A549 (cell line): Measurements from ENCODE around the gene PFDN2. TPM values are rescaled to one million over a fixed set of nuclear protein-coding genes. Genes with fewer than 3 reads are reported as not detected.

Source experiments
- ATAC-seq, 2 experiments: fragments of 200-7000 bp in 1 of 2; fragments of >200 bp in 1 of 2; cut with Nextera tagmentation in 1 of 2; cut with Tn5 transposase in 1 of 2; 3 replicates each; pipeline versions ENCODE4 v1.8.0 to v1.9.1; 2018 to 2020; ENCODE audit warnings: mild to moderate bottlenecking in 1 of 2, moderate library complexity in 1 of 2
- CTCF ChIA-PET: fragments of 300-600 bp; sonication (Branson Sonifier 250); formaldehyde crosslinking; extraction: SDS; loops from one replicate; lab custom pipeline; 2021; ENCODE audit warnings: antibody characterized with exemption, inconsistent platforms; lab: Yijun Ruan, JAX
- POLR2A ChIA-PET: fragments of 350-600 bp; formaldehyde crosslinking; extraction: SDS; loops from one replicate; lab custom pipeline; 2021; ENCODE audit warnings: antibody characterized with exemption, inconsistent platforms; lab: Yijun Ruan, JAX
- DNase-seq, 2 experiments: peaks; one replicate each; pipeline versions ENCODE4 v3.0.0 to v3.0.0-alpha.2; 2011 to 2016; ENCODE audit warnings: low read depth in 1 of 2, low spot score in 1 of 2
- FAIRE-seq: peaks from 2 replicates; lab custom pipeline; 2011; peaks lifted over from hg19 to GRCh38; lab: Jason Lieb, UNC
- H3K27ac ChIP-seq, 2 experiments: fragments of >200 bp; sonication (Bioruptor Twin); formaldehyde crosslinking; 3 replicates each; pipeline ENCODE4 v1.5.1; 2016 to 2017
- H3K4me1 ChIP-seq: fragments of >200 bp; sonication (Bioruptor Twin); formaldehyde crosslinking; 3 replicates; pipeline ENCODE4 v1.6.1; 2016
- H3K4me2 ChIP-seq: fragments of >200 bp; sonication (Bioruptor Twin); formaldehyde crosslinking; 3 replicates; pipeline ENCODE4 v1.6.1; 2016
- H3K4me3 ChIP-seq: fragments of >200 bp; sonication (Bioruptor Twin); formaldehyde crosslinking; 3 replicates; pipeline ENCODE4 v1.5.1; 2016
- H3K9me3 ChIP-seq: fragments of >200 bp; sonication (Bioruptor Twin); formaldehyde crosslinking; 3 replicates; pipeline ENCODE4 v1.6.1; 2016
- ATOH8 ChIP-seq: fragments of 250-450 bp; sonication (Bioruptor Pico); IDR thresholded peaks from 2 replicates; pipeline ENCODE4 v1.5.0; 2020; ENCODE audit warnings: low read depth, mild to moderate bottlenecking, moderate library complexity
- CBX2 ChIP-seq: fragments of 200-600 bp; sonication (generic); IDR thresholded peaks from 2 replicates; pipeline ENCODE4 v1.6.1; 2016; ENCODE audit warnings: low read depth, mild to moderate bottlenecking, borderline replicate concordance
- E2F6 ChIP-seq: IDR thresholded peaks from 2 replicates; pipeline ENCODE4 v1.6.1; 2012; ENCODE audit warnings: low read depth, borderline replicate concordance
- EHF ChIP-seq: fragments of 250-450 bp; sonication (Bioruptor Pico); IDR thresholded peaks from 2 replicates; pipeline ENCODE4 v1.5.0; 2020; ENCODE audit warnings: mild to moderate bottlenecking
- EP300 ChIP-seq, 2 experiments: fragments of >200 bp; sonication (Bioruptor Twin); formaldehyde crosslinking; IDR thresholded peaks; 2 replicates in 1 of 2; 3 replicates in 1 of 2; pipeline ENCODE4 v1.6.1; 2016 to 2017
- FOSB ChIP-seq: fragments of 250-450 bp; sonication (Bioruptor Pico); IDR thresholded peaks from 2 replicates; pipeline ENCODE4 v1.5.0; 2020; ENCODE audit warnings: mild to moderate bottlenecking, moderate library complexity
- FOSL2 ChIP-seq, 2 experiments: fragments of 450-650 bp in 1 of 2; fragments of >200 bp in 1 of 2; sonication (Bioruptor Twin) in 1 of 2; formaldehyde crosslinking; IDR thresholded peaks; 2 replicates each; pipeline versions ENCODE4 v1.5.0 to v1.6.1; 2016 to 2020; ENCODE audit warnings: mild to moderate bottlenecking in 1 of 2, moderate library complexity in 1 of 2
- FOXS1 ChIP-seq: fragments of 250-450 bp; sonication (Bioruptor Pico); IDR thresholded peaks from 2 replicates; pipeline ENCODE4 v1.5.0; 2020; ENCODE audit warnings: mild to moderate bottlenecking, moderate library complexity
- HDAC2 ChIP-seq: fragments of 200-600 bp; sonication (generic); IDR thresholded peaks from 2 replicates; pipeline ENCODE4 v1.6.1; 2016
- HEYL ChIP-seq: fragments of 250-450 bp; sonication (Bioruptor Pico); IDR thresholded peaks from 2 replicates; pipeline ENCODE4 v1.8.0; 2021; ENCODE audit warnings: mild to moderate bottlenecking, moderate library complexity
- HMGXB4 ChIP-seq: fragments of 250-450 bp; sonication (Bioruptor Pico); IDR thresholded peaks from 2 replicates; pipeline ENCODE4 v1.5.0; 2021; ENCODE audit warnings: mild to moderate bottlenecking, moderate library complexity, borderline replicate concordance
- JUNB ChIP-seq: fragments of >200 bp; sonication (Bioruptor Twin); formaldehyde crosslinking; IDR thresholded peaks from 2 replicates; pipeline ENCODE4 v1.6.1; 2016
- RAD21 ChIP-seq, 2 experiments: fragments of >200 bp in 1 of 2; sonication (Bioruptor Twin) in 1 of 2; formaldehyde crosslinking in 1 of 2; IDR thresholded peaks in 1 of 2; conservative IDR thresholded peaks in 1 of 2; 2 replicates in 1 of 2; 3 replicates in 1 of 2; pipeline ENCODE4 v1.6.1; 2012 to 2018; ENCODE audit warnings: inconsistent platforms in 1 of 2
- RFX5 ChIP-seq: fragments of 450-650 bp; IDR thresholded peaks from 2 replicates; pipeline ENCODE4 v1.7.1; 2014; ENCODE audit warnings: antibody characterized with exemption, mild to moderate bottlenecking, moderate library complexity
- RNF2 ChIP-seq: fragments of 200-600 bp; sonication (generic); IDR thresholded peaks from 2 replicates; pipeline ENCODE4 v1.6.1; 2016; ENCODE audit warnings: low read depth, mild to moderate bottlenecking, antibody characterized with exemption, moderate library complexity, borderline replicate concordance
- SMC3 ChIP-seq: fragments of >200 bp; sonication (Bioruptor Twin); formaldehyde crosslinking; IDR thresholded peaks from 3 replicates; pipeline ENCODE4 v1.6.1; 2018; ENCODE audit warnings: inconsistent platforms
- SREBF2 ChIP-seq: fragments of 450-650 bp; IDR thresholded peaks from 2 replicates; pipeline ENCODE4 v1.6.1; 2014; ENCODE audit warnings: mild to moderate bottlenecking, moderate library complexity
- TFCP2L1 ChIP-seq: fragments of 250-450 bp; sonication (Bioruptor Pico); IDR thresholded peaks from 2 replicates; pipeline ENCODE4 v1.5.0; 2021; ENCODE audit warnings: mild to moderate bottlenecking
- TP53 ChIP-seq: fragments of 250-450 bp; sonication (Bioruptor Pico); IDR thresholded peaks from 2 replicates; pipeline ENCODE4 v1.5.0; 2021; ENCODE audit warnings: mild to moderate bottlenecking, moderate library complexity
- WGBS: methylation state at CpG from one replicate; pipeline ENCODE4 v1.1.6; 2017; ENCODE audit errors: missing lambda C conversion rate; 5-methylcytosine and 5-hydroxymethylcytosine counted together
- polyA plus RNA-seq, 4 experiments: library from polyadenylated mRNA; depleted of rRNA in 3 of 4; stranded (reverse); fragments of >200 nt; fragmentation: RNase III in 1 of 4; extraction: RNeasy Plus Mini Kit Qiagen cat#74134 plus additional on column Dnase treatment in 1 of 4; gene quantifications; 2 replicates in 3 of 4; 3 replicates in 1 of 4; pipeline ENCODE4 v1.2.3, GENCODE V29; 2011 to 2017
- TF ChIP-seq, protein P1 (sequence below): IDR thresholded peaks from 2 replicates; pipeline ENCODE4 v1.6.1; 2012
- TF ChIP-seq, protein P2 (sequence below): fragments of 200-600 bp; sonication (generic); IDR thresholded peaks from 2 replicates; pipeline ENCODE4 v1.6.1; 2016; ENCODE audit warnings: antibody characterized with exemption, mild to moderate bottlenecking, moderate library complexity
- TF ChIP-seq, protein P3 (sequence below): fragments of 450-650 bp; IDR thresholded peaks from 2 replicates; pipeline ENCODE4 v1.6.1; 2014; ENCODE audit warnings: antibody characterized with exemption

PFDN2 gene
- polyA plus RNA-seq, 2 of the 4 experiments (the other 2 are of a cell fraction): 179 to 187 TPM

- TF ChIP-seq HMGXB4 (CRISPR knock-in tag): no peak
- no peak for TF ChIP-seq CBX2
- TF ChIP-seq JUNB: no peak
- TF ChIP-seq TP53 (CRISPR knock-in tag): no peak
Measured at GRCh38 chr1:161094481-161094880, 23.4 kb downstream of the PFDN2 start (continued).

- peak; percentile 27 to 58; a peak in 2 of 6 replicates for ATAC-seq
- ChIA-PET CTCF (interaction anchor here (0.9 to 9.7 kb wide), 5 partner anchors 21 to 95 kb away, joined by 3 to 319 read pairs (median 4); partner anchors contain the start of gene ARHGAP30), POLR2A (interaction anchor here (1.2 kb wide), 1 partner anchor 47 kb away, joined by 7 read pairs; the partner anchor contains the start of gene USF1)
- no peak overlapping the region for H3K4me3 ChIP-seq
- peak overlapping the region; percentile 45 to 76; a peak in 5 of 6 replicates for H3K27ac ChIP-seq
- no peaks in the 10 kb centered on the region for H3K9me3 ChIP-seq
- H3K4me1 ChIP-seq: peaks cover 35% of the 10 kb centered on the region
- WGBS: 63% methylated on average over 3 of the region's 3 CpGs
- no peak for DNase-seq
- peak overlapping the region; percentile 40 for H3K4me2 ChIP-seq
- TF ChIP-seq HEYL (CRISPR knock-in tag): no peak
- TF ChIP-seq ATOH8 (CRISPR knock-in tag): no peak
- no peak for TF ChIP-seq TFCP2L1
- no peak for TF ChIP-seq FOXS1 (CRISPR knock-in tag)
- TF ChIP-seq FOSL2 (IDR thresholded peaks at IDR 0.05): no peak
- TF ChIP-seq FOSL2 (CRISPR knock-in tag; IDR thresholded peaks at IDR 0.05): peak; percentile 13; the same call in 1 of the 2 replicates
- TF ChIP-seq EHF: no peak
- no peak for TF ChIP-seq HMGXB4 (CRISPR knock-in tag)
- TF ChIP-seq, all 56 proteins: peak for 1
- FAIRE-seq: no peak
Measured at GRCh38 chr1:161092621-161093028, 25.2 kb downstream of the PFDN2 start.

DNA sequence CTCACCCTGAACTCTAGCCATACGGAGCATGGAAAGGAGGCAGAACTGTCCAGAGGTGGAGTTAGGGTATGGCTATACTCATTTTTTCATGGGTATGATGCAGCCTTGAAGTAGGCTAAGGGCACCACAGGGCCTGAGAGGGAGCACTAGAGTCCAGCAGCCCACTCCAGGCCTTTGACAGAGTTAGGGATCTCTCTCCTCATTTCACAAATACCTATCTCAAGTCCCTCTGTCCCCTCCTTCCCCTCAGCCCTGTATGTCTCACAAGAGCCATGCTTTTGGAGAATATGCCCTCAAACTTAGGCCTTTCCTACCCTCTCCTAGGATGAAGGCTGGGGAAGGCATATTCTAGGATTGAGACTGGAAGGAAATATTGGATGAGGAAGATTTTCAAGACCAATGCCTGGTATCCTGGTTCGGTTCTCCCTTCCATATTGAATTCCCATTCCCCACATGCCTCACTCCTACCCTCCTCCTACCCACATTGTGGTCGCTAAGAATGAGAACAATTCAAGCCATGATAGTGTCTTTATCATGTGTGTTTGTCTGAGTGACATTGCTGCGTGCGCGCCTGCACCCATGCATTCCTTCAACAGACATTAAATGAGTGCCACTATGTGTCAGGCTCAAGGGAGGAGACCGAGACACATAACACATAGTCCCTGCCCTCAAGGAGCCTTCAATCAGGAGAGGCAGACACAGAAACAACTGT is 25.9 kb downstream of the PFDN2 start:
- H3K9me3 ChIP-seq: no peaks in the 10 kb centered on the region
- DNase-seq: no peak
- ChIA-PET POLR2A (interaction anchor here (1.2 kb wide), 1 partner anchor 46 kb away, joined by 7 read pairs; the partner anchor contains the start of gene USF1), CTCF (interaction anchor here (0.9 to 9.7 kb wide), 4 partner anchors 19 to 72 kb away, joined by 3 to 319 read pairs (median 39); partner anchors contain the start of gene ARHGAP30)
- H3K4me2 ChIP-seq: peak overlapping the region; percentile 40; the same call in 1 of the 3 replicates
- H3K4me3 ChIP-seq: no peak overlapping the region
- 81% methylated on average over 7 of the region's 7 CpGs for WGBS
- H3K4me1 ChIP-seq: peaks cover 30% of the 10 kb centered on the region
- peak overlapping the region; percentile 24 to 76; a peak in 5 of 6 replicates for H3K27ac ChIP-seq
- FAIRE-seq: no peak
- ATAC-seq: no peak
- TF ChIP-seq RNF2 (no peak), SREBF2 (no peak), TP53 (CRISPR knock-in tag) (no peak), CBX2 (no peak), HDAC2 (no peak), FOSB (CRISPR knock-in tag) (no peak), SMC3 (no peak), RFX5 (no peak), EP300 (IDR thresholded peaks at IDR 0.05) (no peak), RAD21 (conservative IDR thresholded peaks at IDR 0.05 in 1 of 2, IDR thresholded peaks at IDR 0.05 in 1 of 2) (no peak), HEYL (CRISPR knock-in tag) (no peak), E2F6 (no peak)
- TF ChIP-seq, protein P1, sequence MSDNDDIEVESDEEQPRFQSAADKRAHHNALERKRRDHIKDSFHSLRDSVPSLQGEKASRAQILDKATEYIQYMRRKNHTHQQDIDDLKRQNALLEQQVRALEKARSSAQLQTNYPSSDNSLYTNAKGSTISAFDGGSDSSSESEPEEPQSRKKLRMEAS: no peak
- TF ChIP-seq, protein P2, sequence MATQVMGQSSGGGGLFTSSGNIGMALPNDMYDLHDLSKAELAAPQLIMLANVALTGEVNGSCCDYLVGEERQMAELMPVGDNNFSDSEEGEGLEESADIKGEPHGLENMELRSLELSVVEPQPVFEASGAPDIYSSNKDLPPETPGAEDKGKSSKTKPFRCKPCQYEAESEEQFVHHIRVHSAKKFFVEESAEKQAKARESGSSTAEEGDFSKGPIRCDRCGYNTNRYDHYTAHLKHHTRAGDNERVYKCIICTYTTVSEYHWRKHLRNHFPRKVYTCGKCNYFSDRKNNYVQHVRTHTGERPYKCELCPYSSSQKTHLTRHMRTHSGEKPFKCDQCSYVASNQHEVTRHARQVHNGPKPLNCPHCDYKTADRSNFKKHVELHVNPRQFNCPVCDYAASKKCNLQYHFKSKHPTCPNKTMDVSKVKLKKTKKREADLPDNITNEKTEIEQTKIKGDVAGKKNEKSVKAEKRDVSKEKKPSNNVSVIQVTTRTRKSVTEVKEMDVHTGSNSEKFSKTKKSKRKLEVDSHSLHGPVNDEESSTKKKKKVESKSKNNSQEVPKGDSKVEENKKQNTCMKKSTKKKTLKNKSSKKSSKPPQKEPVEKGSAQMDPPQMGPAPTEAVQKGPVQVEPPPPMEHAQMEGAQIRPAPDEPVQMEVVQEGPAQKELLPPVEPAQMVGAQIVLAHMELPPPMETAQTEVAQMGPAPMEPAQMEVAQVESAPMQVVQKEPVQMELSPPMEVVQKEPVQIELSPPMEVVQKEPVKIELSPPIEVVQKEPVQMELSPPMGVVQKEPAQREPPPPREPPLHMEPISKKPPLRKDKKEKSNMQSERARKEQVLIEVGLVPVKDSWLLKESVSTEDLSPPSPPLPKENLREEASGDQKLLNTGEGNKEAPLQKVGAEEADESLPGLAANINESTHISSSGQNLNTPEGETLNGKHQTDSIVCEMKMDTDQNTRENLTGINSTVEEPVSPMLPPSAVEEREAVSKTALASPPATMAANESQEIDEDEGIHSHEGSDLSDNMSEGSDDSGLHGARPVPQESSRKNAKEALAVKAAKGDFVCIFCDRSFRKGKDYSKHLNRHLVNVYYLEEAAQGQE: no peak
- TF ChIP-seq, protein P3, sequence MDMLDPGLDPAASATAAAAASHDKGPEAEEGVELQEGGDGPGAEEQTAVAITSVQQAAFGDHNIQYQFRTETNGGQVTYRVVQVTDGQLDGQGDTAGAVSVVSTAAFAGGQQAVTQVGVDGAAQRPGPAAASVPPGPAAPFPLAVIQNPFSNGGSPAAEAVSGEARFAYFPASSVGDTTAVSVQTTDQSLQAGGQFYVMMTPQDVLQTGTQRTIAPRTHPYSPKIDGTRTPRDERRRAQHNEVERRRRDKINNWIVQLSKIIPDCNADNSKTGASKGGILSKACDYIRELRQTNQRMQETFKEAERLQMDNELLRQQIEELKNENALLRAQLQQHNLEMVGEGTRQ: no peak
